ENCODE results near the gene EXOC4. TPM values are rescaled to one million over a fixed set of nuclear protein-coding genes. Genes with fewer than 3 reads are reported as not detected.

The EXOC4 gene
- polyA plus RNA-seq, 1 experiment = 45.9 TPM

DNA sequence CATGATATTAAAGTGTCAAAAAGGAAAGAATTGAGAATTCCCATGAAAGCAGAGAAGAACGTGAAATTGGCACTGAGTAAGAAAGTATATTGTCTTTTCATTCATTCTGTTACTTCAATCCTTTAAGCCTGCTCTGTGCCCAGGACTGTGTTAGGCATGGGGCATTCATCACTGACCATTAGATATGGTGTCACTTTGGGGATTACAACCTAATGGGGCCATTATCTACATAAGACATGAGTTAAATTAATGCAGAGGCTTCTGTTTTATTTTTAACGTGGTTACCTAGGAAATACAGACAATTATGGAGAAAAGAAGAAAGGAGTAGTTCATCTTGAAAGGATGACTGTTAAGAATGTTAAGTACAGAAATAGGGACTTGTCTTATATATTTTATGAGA, 710.8 kb downstream of the EXOC4 start:
- POLR2A ChIA-PET = no interaction called here
- CTCF ChIA-PET = interaction anchor here (0.6 kb wide), 1 partner anchor 1644 kb away, joined by 3 read pairs; no protein-coding TSS in a partner anchor
- Histone ChIP-seq H3K4me3 (ENCODE audit: low read depth, low read length) (no peak overlapping the region), H3K27me3 (ENCODE audit: control insufficient read depth, insufficient read depth, low read length) (no peaks in the 10 kb centered on the region), H3K36me3 (ENCODE audit: control insufficient read depth, insufficient read depth, low read length) (no peaks in the 10 kb centered on the region)
- TF ChIP-seq, protein P1, sequence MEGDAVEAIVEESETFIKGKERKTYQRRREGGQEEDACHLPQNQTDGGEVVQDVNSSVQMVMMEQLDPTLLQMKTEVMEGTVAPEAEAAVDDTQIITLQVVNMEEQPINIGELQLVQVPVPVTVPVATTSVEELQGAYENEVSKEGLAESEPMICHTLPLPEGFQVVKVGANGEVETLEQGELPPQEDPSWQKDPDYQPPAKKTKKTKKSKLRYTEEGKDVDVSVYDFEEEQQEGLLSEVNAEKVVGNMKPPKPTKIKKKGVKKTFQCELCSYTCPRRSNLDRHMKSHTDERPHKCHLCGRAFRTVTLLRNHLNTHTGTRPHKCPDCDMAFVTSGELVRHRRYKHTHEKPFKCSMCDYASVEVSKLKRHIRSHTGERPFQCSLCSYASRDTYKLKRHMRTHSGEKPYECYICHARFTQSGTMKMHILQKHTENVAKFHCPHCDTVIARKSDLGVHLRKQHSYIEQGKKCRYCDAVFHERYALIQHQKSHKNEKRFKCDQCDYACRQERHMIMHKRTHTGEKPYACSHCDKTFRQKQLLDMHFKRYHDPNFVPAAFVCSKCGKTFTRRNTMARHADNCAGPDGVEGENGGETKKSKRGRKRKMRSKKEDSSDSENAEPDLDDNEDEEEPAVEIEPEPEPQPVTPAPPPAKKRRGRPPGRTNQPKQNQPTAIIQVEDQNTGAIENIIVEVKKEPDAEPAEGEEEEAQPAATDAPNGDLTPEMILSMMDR (IDR thresholded peaks at IDR 0.05; ENCODE audit: insufficient read depth, low read depth, low read length) = no peak
- no peak for DNase-seq (ENCODE audit: low read depth)

DNA sequence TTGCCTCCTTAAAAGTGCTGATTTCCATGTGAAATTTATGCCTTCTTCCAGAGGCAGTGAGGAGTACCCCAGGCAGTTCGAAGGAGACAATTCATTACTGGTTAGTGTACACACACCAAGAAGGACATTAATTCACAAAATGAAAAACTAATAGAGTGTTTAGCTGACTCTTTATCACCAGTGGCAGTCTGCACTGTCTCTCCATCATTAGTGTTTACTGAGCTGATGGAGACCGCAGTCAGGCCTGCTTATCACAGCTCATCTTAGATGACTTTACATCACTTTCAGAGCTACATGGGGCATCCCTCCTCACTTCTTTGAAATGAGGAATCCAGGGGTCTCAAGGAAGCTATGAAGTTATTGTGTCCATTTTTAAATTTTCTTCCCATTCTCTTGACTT, 718.7 kb downstream of the EXOC4 start:
- H3K36me3 ChIP-seq (ENCODE audit: control insufficient read depth, insufficient read depth, low read length) = no peaks in the 10 kb centered on the region
- CTCF ChIA-PET = no interaction called here
- POLR2A ChIA-PET = no interaction called here
- no peak for DNase-seq (ENCODE audit: low read depth)
- no peaks in the 10 kb centered on the region for H3K27me3 ChIP-seq (ENCODE audit: control insufficient read depth, insufficient read depth, low read length)
- TF ChIP-seq, protein P1 (IDR thresholded peaks at IDR 0.05; ENCODE audit: insufficient read depth, low read depth, low read length) = no peak
- H3K4me3 ChIP-seq (ENCODE audit: low read depth, low read length) = no peak overlapping the region

DNA sequence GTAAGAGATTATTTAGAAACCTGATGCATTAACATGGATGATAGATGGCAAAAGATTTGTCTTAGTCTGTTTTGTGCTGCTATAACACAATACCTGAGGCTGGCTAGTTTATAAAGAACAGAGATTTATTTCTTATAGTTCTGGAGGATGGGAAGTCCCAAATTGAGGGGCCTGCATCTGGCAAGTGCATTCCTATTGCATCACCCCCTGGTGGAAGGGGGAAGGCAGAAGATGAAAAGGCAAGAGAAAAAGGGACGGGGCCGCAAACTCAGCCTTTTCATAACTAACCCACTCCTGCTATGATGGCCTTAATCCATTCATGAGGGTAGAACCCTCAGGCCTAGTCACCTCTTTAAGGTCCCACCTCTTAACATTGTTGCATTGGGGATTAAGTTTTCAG, 720.8 kb downstream of the EXOC4 start:
- Histone ChIP-seq H3K36me3 (ENCODE audit: control insufficient read depth, insufficient read depth, low read length) (no peaks in the 10 kb centered on the region), H3K4me3 (ENCODE audit: low read depth, low read length) (no peak overlapping the region), H3K27me3 (ENCODE audit: control insufficient read depth, insufficient read depth, low read length) (no peaks in the 10 kb centered on the region)
- TF ChIP-seq, protein P1 (IDR thresholded peaks at IDR 0.05; ENCODE audit: insufficient read depth, low read depth, low read length) = no peak
- no peak for DNase-seq (ENCODE audit: low read depth)
- ChIA-PET CTCF (no interaction called here), POLR2A (no interaction called here)

DNA sequence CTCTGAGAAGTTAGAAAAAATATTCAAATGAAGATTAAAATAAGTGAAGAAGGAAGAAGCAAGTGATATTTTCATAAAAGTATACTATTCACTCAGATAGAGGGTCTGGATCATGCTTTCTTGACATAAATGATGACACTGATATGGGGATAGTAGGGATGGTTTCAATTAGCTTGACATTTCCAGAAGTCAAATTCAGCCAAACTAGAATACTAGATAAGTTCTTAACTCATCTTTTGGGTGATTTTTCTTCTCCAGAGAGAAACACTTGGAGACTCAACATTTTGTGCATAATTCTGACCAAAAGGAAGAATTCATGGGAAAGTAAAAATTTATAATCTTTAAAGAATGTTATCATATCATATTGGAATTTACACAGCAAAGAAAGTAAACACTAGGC, 722.3 kb downstream of the EXOC4 start:
- DNase-seq (ENCODE audit: low read depth) = no peak
- POLR2A ChIA-PET = no interaction called here
- CTCF ChIA-PET = no interaction called here

DNA sequence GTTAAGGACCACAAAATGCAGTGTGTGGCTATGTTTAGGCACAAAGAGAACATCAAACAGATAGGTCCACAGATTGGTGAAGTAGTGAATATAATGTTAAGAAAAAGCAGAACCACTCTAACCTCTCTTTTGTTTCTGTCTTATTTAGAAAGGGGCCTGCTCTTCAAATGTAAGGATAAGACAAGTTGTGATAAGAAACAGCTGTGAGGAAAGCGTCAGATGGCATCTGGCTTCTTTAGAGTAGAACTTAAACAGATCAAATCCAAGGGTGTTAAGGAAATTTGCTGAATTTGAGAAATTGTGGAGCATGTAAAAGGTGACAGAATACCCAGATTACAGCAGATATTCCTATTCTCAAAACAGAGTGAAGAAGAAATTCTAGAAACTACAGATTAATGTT, 723.3 kb downstream of the EXOC4 start:
- ChIA-PET CTCF (no interaction called here), POLR2A (no interaction called here)
- no peaks in the 10 kb centered on the region for H3K36me3 ChIP-seq (ENCODE audit: control insufficient read depth, insufficient read depth, low read length)
- H3K27me3 ChIP-seq (ENCODE audit: control insufficient read depth, insufficient read depth, low read length) = no peaks in the 10 kb centered on the region
- H3K4me3 ChIP-seq (ENCODE audit: low read depth, low read length) = no peak overlapping the region
- no peak for DNase-seq (ENCODE audit: low read depth)
- TF ChIP-seq, protein P1 (IDR thresholded peaks at IDR 0.05; ENCODE audit: insufficient read depth, low read depth, low read length) = no peak

More for the DNA sequence above, 722.3 kb downstream of the EXOC4 start:
- no peaks in the 10 kb centered on the region for H3K36me3 ChIP-seq (ENCODE audit: control insufficient read depth, insufficient read depth, low read length)
- TF ChIP-seq, protein P1 (IDR thresholded peaks at IDR 0.05; ENCODE audit: insufficient read depth, low read depth, low read length) = no peak
- no peaks in the 10 kb centered on the region for H3K27me3 ChIP-seq (ENCODE audit: control insufficient read depth, insufficient read depth, low read length)
- H3K4me3 ChIP-seq (ENCODE audit: low read depth, low read length) = no peak overlapping the region
